IPS-18a (cell line): ENCODE measurements around the gene SDCCAG8.

Source experiments
- H3K27ac ChIP-seq: one replicate; pipeline ENCODE4 v1.5.1; 2013; ENCODE audit warnings: low read length
- H3K27me3 ChIP-seq: one replicate; pipeline ENCODE4 v1.6.1; 2013; ENCODE audit warnings: mild to moderate bottlenecking, low read length; ENCODE audit not compliant: control insufficient read depth, insufficient read depth
- H3K36me3 ChIP-seq: one replicate; pipeline ENCODE4 v1.6.1; 2013; ENCODE audit warnings: low read depth, low read length; ENCODE audit not compliant: control insufficient read depth
- H3K4me1 ChIP-seq: one replicate; pipeline ENCODE4 v1.6.1; 2013; ENCODE audit warnings: low read depth, low read length; ENCODE audit not compliant: control insufficient read depth
- H3K4me3 ChIP-seq: one replicate; pipeline ENCODE4 v1.5.1; 2013; ENCODE audit warnings: low read length
- H3K9ac ChIP-seq: one replicate; pipeline ENCODE4 v1.6.1; 2013; ENCODE audit warnings: mild to moderate bottlenecking, low read length, moderate library complexity
- H3K9me3 ChIP-seq: one replicate; pipeline ENCODE4 v1.6.1; 2013; ENCODE audit warnings: low read depth, low read length; ENCODE audit not compliant: control insufficient read depth

SDCCAG8 gene

DNA sequence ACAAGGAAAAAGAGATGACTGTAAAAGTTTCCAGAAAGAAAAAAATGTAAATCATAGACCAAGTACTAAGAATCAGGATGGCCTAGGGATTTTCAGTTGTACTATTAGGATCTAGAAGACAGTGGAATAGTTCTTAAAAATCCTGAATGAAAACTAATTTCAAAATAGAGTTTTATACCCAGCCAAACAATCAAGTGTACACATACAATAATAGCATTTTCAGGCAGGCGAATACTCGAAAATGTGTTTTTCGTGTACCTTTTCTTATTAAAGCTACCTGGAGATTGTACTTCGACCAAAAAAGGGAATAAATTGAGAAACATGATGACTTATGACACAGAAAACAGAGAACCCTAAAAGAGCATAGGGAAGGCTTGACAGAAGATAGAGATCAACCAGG, 118.6 kb downstream of the SDCCAG8 start:
- no peaks in the 10 kb centered on the region for H3K36me3 ChIP-seq
- H3K9me3 ChIP-seq: no peaks in the 10 kb centered on the region
- no peaks in the 10 kb centered on the region for H3K27me3 ChIP-seq
- no peak overlapping the region for H3K4me3 ChIP-seq
- no peaks in the 10 kb centered on the region for H3K4me1 ChIP-seq
- H3K27ac ChIP-seq: no peak overlapping the region
- H3K9ac ChIP-seq: no peak overlapping the region

DNA sequence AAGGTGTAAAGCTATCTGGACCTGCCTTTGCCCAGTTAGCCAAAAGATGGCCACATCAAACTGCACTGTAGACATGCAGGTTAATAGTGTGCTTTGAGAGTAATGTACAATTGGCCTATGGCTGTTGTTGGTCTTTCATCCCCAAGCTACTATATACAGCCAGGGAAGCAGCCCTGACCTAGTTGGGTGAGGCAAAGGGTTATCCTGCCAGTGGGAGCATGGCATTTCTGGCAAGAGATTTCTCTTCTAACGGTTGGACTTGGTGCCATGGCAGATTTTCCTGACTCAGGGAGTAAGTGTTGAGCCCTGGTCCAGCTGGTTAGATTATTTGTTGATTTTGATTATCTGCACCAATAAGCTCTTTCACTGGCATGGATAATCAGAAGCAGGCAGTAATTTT, 119.8 kb downstream of the SDCCAG8 start:
- Histone ChIP-seq H3K36me3 (no peaks in the 10 kb centered on the region), H3K27ac (no peak overlapping the region), H3K9me3 (no peaks in the 10 kb centered on the region), H3K9ac (no peak overlapping the region), H3K4me3 (no peak overlapping the region), H3K27me3 (no peaks in the 10 kb centered on the region), H3K4me1 (no peaks in the 10 kb centered on the region)

DNA sequence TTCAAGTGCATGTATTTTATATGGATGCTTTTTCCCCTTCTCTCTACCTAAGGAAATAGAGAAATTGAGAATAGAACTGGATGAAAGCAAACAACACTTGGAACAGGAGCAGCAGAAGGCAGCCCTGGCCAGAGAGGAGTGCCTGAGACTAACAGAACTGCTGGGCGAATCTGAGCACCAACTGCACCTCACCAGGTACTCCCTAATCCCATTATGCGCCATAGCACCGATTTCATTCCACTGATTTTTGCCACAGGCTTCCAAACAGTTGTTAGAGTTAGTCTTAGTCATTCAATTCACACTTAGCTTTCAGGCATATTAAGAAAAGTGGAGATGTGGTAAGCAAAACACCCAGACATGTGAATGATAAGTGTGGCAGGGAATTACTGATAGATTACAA, 122.8 kb downstream of the SDCCAG8 start:
- H3K9ac ChIP-seq: no peak overlapping the region
- no peaks in the 10 kb centered on the region for H3K9me3 ChIP-seq
- no peaks in the 10 kb centered on the region for H3K27me3 ChIP-seq
- no peak overlapping the region for H3K27ac ChIP-seq
- no peaks in the 10 kb centered on the region for H3K4me1 ChIP-seq
- no peaks in the 10 kb centered on the region for H3K36me3 ChIP-seq
- no peak overlapping the region for H3K4me3 ChIP-seq

DNA sequence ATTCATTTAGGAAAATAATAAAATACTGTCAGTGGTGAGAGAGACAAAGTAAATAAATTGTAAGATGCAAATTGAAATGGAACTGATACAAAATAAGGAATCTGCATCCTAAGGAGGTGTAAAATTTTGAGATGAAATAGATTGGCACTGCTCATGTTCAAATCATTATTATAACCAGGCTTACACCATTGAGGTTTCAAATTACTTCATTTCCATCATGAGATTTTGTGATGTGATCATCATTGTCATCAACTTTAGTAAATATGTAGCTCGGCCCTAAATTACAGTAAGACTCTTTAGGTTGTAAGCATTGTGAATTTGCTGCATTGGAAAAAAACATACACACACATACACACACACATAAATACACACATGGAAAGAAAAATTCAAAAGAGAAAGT, 123.4 kb downstream of the SDCCAG8 start:
- H3K4me1 ChIP-seq: no peaks in the 10 kb centered on the region
- H3K9me3 ChIP-seq: no peaks in the 10 kb centered on the region
- no peaks in the 10 kb centered on the region for H3K36me3 ChIP-seq
- H3K27ac ChIP-seq: no peak overlapping the region
- H3K4me3 ChIP-seq: no peak overlapping the region
- no peaks in the 10 kb centered on the region for H3K27me3 ChIP-seq
- no peak overlapping the region for H3K9ac ChIP-seq

DNA sequence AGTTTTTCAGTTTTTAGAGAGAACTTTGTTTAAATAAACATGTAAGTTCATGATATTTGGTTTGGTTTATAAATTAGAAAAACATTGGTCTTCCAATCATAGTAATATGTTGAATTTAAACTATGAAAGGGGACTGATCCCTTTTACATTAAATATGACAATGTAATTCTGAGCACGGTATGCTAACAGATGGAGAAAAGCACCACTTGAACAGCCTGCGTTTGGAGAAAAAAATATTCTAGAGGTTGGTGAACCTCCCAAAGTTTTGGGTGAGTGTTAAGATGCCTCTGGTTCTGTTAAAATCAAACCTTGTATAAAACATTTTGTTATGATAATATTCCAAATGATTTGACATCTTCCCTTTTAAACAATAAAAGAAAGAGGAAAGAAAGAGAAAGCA, 123.9 kb downstream of the SDCCAG8 start:
- Histone ChIP-seq H3K9me3 (no peaks in the 10 kb centered on the region), H3K27ac (no peak overlapping the region), H3K9ac (no peak overlapping the region), H3K4me1 (no peaks in the 10 kb centered on the region), H3K27me3 (no peaks in the 10 kb centered on the region), H3K36me3 (no peaks in the 10 kb centered on the region), H3K4me3 (no peak overlapping the region)

DNA sequence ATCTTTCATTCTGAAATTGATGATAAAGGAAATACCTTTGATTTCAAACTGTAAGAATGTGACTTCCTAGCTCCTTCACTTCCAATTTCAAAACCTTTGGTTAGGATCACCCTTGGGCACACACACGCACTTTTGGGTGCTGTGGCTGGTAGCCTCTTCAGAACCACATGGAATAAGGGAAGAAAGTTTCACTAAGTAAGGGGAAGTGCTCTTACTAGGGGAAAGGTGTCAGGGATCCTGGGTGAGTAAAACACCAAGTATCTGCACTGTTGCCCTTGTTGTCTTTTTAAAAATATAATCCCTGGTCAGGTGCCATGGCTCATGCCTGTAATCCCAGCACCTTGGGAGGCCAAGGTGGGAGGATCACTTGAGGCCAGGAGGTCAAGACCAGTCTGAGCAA, 132.4 kb downstream of the SDCCAG8 start:
- no peak overlapping the region for H3K27ac ChIP-seq

DNA sequence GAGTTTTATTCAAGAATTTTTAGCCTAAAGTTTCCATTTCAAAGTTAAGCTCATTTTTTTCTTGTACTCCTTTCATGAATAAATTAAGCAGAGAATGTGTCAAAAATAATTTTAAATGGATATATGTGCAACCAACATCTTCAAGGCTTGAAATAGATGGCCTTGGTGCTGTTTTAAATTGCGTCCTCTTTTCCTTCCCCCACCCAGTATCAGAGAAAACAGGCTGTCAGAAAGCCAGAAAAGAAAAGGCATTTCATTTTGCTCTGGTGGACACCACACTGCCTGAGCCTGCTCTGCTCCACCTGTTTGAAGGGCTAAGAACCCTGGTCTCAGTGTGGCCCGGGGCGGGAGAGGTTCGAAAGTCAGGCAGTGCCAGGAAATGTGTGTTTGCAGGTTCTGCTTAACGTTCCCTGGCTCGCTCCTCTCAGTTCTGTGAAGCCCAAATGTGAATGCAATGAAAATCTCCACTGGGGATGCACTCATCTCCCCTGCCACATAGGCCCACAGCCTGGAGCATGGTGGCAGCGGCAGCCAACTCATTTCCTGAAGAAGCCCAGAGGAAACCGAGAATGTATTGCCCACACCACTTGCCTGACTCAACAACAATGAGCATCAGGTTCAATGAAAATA, 134.4 kb downstream of the SDCCAG8 start:
- Histone ChIP-seq H3K27me3 (no peaks in the 10 kb centered on the region), H3K27ac (no peak overlapping the region), H3K9me3 (no peaks in the 10 kb centered on the region), H3K9ac (no peak overlapping the region), H3K36me3 (no peaks in the 10 kb centered on the region), H3K4me1 (peaks cover 6% of the 10 kb centered on the region), H3K4me3 (no peak overlapping the region)

More for the DNA sequence above, 132.4 kb downstream of the SDCCAG8 start:
- Histone ChIP-seq H3K4me3 (no peak overlapping the region), H3K9me3 (no peaks in the 10 kb centered on the region), H3K27me3 (no peaks in the 10 kb centered on the region), H3K9ac (no peak overlapping the region), H3K4me1 (no peaks in the 10 kb centered on the region), H3K36me3 (no peaks in the 10 kb centered on the region)

DNA sequence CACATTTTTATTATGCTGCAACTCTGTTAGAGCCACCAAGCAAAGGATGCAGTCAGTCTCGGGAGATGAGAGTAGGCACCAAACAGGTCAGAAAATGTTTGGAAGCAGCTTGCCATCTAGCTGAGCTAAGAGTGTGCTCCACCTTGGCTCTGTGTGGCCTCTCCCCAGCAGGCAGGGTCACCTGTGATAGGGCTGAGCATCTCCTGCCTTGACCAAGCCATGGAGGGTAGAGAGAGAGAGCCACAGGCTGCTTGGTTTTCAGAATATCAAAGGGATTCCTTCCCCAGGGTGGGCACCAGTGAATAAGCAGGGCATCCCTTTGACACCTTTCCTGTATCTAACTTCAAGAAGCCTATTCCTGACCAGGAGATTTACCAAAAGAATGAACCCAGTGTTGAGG, 135.5 kb downstream of the SDCCAG8 start:
- Histone ChIP-seq H3K36me3 (no peaks in the 10 kb centered on the region), H3K4me1 (peaks cover 6% of the 10 kb centered on the region), H3K27ac (no peak overlapping the region), H3K9me3 (no peaks in the 10 kb centered on the region), H3K4me3 (no peak overlapping the region), H3K27me3 (no peaks in the 10 kb centered on the region), H3K9ac (no peak overlapping the region)

DNA sequence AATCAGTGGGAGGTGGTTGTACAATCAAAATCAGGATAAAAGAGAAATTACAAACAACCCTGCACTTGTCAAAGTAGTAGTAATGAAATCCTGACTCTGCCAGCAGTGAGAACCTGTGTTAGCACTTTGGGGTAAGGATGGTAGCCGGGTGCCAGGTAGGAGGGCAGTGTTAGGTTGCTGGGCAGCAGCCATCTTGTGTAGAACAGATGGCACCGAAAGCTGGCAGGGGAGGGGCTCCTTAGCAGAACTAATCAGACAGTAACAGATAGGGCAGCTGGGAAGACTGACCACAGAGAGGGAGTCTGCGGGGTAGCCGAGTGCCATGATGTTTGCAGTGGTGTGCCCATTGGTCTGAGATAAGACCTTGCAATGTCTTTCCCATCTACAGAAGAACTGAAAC, 137.3 kb downstream of the SDCCAG8 start:
- Histone ChIP-seq H3K27ac (no peak overlapping the region), H3K27me3 (no peaks in the 10 kb centered on the region), H3K36me3 (no peaks in the 10 kb centered on the region), H3K9ac (no peak overlapping the region), H3K4me1 (peaks cover 6% of the 10 kb centered on the region), H3K4me3 (no peak overlapping the region), H3K9me3 (no peaks in the 10 kb centered on the region)

DNA sequence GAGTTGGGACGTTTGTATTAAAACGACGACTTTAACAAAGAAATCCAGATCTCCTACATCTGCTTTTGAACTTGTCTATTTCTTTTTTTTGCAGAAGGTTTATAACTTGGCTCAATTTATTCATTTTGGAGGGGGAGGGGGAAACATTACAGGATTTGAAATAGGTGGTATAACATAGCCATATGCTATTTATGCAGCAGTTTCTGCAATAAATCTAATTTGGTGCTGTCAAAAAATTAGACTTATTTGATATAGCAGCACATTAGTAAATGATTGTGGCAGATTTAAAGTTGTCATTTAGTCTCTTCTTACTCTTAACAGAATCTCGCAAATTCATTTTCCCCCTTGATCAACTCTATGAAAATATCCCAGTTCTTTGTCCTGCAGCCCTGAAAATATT, 138.2 kb downstream of the SDCCAG8 start:
- no peak overlapping the region for H3K9ac ChIP-seq
- no peaks in the 10 kb centered on the region for H3K36me3 ChIP-seq

DNA sequence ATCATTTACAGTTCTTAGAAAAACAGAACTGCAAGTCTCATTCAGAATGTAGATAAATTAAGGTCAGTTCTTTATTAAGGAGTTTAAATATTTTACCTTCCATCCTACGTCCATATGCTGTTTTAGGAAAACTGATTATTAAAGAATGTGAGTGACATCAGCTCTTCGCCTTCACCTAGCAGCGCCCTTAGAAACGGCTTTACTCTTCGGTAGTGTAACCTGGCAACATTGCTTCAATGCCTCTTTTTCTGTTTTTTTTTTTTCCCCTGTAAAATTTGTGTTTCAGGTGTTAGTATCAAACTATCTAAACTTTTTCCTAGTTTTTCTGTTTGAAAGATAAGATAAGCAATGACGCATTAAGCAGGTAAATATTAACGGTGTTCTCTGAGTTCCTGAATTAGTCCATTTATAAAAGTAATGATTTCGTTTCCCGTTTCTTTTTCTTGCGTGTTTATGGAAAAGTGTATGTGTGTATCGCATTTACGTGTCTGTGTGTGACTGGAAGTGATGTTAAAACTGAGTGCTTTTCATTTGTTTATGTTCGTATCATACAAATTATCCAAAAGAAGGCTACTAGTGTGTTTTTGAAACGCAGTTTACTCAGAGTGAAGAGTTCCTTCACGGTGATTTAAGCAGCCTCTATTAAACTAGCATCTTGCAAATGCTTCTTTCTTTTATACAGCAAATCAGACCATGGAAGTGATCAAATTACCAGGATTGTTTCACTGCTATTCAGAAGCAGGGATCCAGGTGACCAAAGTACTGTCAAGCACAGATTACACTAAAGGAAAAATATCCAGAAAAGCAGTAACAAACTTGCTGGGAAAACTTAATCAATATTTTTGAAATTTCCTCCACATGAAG, 139.0 kb downstream of the SDCCAG8 start:
- Histone ChIP-seq H3K27me3 (no peaks in the 10 kb centered on the region), H3K36me3 (no peaks in the 10 kb centered on the region), H3K9me3 (no peaks in the 10 kb centered on the region), H3K27ac (no peak overlapping the region), H3K4me3 (no peak overlapping the region), H3K9ac (no peak overlapping the region), H3K4me1 (peaks cover 6% of the 10 kb centered on the region)

More for the DNA sequence above, 138.2 kb downstream of the SDCCAG8 start:
- Histone ChIP-seq H3K9me3 (no peaks in the 10 kb centered on the region), H3K4me3 (no peak overlapping the region), H3K27me3 (no peaks in the 10 kb centered on the region), H3K27ac (no peak overlapping the region), H3K4me1 (peaks cover 6% of the 10 kb centered on the region)

DNA sequence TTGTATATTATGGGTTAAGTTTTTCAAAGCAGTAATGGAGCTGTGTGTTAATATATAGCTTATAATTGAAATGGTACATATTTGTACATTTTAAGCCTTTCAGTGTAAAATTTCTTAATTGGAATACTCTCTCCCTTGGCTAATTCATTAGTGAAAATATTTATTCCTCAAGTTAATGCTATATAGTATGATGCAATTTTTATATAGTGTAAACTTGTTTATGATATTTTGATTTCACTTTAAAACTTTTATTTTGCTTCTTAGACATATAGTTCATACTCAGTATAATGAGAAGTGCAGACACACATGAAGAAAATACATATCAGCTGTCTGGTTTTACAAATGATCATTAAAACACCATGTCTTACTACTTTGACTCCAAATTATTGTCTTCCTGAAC, 140.6 kb downstream of the SDCCAG8 start:
- H3K9ac ChIP-seq: no peak overlapping the region
- H3K4me3 ChIP-seq: no peak overlapping the region
- no peaks in the 10 kb centered on the region for H3K27me3 ChIP-seq
- no peaks in the 10 kb centered on the region for H3K36me3 ChIP-seq
- H3K4me1 ChIP-seq: peaks cover 6% of the 10 kb centered on the region
- no peaks in the 10 kb centered on the region for H3K9me3 ChIP-seq
- H3K27ac ChIP-seq: no peak overlapping the region
